GM19395 (cell line): ENCODE measurements around the gene EFR3B.
"Not testable (repeated sequence)": the region's sequence is repeated elsewhere in the genome, so short reads cannot be mapped to it uniquely, and the experiment has no call there.

Source experiments
- ATAC-seq: cut with Tn5 transposase; IDR thresholded peaks from one replicate; pipeline ENCODE4 v1.9.1; 2021; ENCODE audit warnings: mild to moderate bottlenecking, moderate library complexity; ENCODE audit not compliant: unreplicated experiment

Gene EFR3B

DNA sequence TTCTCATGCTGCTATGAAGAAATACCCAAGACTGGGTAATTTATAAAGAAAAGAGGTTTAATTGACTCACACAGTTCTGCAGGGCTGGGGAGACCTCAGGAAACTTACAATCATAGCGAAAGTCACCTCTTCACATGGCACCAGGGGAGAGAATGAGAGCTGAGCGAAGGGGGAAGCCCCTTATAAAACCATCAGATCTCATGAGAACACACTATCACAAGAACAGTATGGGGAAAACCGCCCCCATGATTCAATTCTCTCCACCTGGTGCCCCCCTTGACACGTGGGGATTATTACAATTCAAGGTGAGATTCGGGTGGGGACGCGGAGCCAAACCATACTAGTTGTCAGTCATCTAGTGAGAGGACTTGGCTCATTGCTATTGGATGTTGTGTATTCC lies 60.5 kb downstream of the EFR3B start:
- not testable (repeated sequence) for ATAC-seq

DNA sequence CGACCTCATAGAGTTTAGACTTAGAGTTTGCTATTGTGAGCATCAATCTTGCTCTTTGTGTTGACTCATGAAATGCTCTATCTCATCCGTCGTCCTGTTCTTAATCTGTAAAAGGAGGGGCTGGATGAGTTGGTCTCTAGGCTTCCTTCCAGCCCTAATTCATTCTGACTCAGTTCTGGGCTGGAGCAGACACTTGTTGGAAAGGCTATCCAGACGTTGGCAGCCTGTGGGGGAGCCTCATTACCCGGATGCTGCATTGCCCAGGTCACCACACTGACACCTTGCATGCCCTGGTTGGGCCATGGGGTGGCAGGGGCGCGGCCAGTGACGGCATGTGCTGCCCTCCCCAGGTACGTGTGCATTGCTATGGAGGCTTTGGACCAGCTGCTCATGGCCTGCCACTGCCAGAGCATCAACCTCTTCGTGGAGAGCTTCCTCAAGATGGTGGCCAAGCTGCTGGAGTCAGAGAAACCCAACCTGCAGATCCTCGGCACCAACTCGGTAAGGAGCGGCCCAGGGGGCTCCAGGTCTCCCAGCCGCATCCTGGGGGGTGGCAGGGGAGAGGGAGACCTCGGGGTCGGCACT lies 61.5 kb downstream of the EFR3B start:
- no peak for ATAC-seq

DNA sequence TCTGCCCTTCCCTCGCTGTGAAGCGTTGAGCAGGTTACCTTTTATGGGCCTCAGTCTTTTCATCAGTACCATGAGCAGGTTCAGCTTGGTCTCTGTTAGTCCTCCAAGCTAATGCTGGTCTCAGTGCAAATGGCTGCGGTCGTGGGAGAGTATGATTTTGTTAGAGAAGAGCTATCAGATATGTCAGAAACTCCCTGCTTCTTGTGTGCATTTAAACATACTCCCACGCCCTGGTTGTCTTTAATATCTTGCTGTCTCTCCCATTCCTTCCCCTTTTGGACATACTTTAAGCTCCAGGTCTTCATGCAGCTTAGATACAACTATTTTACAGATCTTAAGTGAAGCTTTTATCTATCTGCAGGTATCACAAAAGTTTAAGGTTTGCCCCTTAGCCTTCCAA lies 62.9 kb downstream of the EFR3B start:
- ATAC-seq: no peak

DNA sequence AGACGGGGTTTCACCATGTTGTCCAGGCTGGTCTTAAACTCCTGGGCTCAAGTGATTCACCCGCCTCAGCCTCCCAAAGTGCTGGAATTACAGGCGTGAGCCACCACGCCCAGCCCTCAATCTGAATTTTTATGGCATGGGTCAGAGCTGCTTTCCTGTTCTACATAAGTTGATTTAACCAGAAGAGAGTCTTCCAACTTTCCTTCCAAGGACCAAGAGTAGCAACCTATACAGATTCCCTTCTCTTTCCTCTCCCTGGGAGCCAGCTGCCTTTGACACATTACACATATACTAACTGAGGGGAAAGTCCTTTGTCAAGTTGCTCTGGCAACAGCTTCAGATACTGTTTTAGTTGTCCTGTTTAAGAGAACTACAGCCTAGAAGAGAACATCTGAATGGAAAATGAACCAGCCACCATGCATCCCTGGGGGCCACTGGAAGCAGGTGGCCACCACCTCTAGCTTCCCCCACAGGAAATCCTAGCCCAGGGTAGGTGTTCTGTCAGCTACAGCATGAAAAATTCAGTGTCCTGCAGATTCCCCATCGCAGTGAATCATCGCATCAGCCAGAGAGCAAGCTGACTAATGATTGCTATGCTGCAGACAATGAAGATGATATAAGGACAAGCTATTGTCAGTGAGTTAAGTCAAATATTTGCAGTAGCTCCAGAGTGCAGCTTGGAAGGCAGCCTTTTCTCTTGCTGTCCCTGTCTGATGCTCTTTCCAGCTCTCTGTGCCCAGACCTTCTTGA lies 63.6 kb downstream of the EFR3B start:
- ATAC-seq: no peak

DNA sequence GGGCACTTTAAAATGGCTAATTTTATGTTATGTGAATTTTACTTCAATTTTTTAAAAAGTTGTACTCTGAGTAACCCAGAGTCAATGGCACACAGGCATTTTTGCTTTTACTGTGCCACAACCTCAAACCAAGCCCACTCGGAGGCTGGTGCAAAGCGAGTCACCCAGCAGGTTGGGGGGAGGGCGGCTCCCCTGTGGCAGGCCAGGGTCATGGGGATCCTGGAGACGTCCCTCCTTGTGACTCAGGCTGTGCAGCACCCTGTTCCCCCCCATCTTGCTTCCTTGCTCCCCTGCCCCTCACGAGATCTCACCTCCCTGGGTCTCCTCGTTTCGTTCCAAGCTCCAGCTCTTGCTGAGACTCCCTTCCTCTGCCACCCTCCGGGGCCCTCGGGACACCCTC lies 67.9 kb downstream of the EFR3B start:
- ATAC-seq: no peak

DNA sequence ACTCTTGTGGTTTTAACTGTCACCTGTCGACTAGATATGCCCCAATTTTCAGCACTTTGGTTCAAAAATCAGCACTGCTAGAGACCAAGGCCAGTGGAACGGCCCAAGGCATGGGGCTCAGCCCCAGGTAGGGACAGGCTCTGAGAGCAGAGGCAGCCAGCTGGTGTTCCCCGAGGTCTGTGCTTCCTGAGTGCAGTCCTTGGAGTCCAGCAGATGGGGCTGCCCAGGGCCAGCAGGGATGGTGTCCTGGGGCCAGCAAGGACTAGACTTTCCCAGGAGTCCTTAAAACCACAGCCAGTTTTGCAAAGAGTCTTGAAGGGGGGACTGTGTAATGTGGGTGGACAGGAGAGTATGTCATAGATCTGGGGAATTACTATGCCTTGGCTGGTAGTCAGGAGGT lies 70.2 kb downstream of the EFR3B start:
- ATAC-seq: no peak

DNA sequence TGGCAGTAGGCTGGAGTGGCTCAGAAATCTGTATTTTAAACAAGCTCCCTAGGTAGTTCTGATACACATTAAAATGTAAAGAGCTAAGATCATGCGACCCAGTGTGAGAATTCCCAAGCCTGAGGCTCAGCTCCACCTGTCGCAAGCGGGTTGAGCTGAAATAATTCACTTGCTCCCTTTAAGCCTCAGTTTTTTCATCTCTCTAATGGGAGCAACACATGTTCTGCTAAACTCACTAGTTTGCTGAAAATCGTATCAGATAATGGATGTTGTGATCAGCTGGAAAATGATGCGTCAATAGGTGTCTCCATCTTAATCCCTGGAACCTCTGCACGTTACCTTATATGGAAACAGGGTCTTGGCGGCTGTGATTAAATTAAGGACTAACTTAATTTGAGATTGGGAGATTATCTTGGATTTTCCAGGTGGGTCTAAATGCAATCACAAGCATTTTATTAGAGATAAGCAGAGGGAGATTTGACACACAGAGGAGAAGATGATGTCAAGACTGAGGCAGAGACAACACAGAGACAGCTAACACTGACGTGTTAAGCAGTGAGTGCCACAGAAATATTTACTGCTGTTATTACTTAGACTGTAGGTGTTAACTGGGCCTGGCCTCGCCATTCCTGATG lies 73.5 kb downstream of the EFR3B start:
- ATAC-seq: no peak

DNA sequence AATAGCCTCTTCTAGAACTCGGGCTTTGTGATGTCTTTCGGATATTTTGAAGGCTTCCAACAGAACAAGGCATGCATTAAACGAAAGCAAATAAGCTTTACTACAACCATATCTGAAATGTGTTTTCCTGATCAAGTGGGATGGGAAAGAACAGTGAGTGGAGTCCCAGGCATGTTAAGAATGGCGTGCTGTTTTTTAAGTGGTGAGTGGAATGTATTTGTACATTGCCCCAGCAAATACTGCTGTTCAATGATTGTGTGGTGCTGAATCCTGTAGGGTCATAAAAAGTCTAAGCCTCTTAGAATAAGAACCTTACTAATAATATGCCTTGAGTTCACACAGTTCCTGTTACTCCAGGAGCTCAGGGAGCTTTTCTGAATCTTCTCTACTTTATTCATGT lies 74.0 kb downstream of the EFR3B start:
- ATAC-seq: no peak

DNA sequence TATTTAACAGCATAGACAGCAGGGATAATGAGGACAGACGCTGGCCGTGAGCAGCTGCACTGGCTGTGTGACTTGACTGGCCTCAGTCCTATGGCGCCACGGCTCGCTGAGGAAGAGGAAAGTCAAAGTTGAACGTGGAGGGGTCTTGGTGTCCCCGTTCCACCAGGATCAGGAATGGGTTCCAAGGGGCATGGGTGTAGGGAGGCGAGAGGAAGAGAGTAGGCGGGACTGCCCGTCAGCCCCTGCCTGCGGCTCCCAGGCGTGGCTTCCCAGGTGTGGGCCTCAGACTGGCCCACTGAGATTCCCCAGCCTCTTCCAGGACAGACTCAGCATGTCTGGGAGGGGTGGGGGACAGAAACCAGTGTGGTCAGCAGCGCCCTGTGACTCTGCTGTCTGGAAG lies 75.1 kb downstream of the EFR3B start:
- ATAC-seq: no peak

DNA sequence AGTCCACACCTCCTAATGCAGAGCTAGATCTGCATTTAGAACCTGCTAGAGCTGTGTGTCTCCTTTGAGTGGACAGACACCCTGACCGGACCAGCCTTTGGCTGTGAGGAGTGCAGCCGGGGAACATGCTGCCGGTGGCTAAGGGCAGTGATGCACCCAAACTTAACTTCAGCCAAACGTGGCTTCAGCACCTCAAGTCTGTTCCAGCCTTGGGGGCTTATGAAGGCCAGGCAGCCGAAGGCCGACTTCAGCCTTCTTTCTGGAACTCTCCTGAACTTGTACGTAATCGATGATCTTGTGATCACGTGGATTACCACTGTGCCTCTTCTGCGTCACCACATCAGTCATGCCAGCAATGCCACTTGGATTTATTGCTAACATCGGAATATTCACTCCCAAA lies 77.4 kb downstream of the EFR3B start:
- ATAC-seq: no peak

DNA sequence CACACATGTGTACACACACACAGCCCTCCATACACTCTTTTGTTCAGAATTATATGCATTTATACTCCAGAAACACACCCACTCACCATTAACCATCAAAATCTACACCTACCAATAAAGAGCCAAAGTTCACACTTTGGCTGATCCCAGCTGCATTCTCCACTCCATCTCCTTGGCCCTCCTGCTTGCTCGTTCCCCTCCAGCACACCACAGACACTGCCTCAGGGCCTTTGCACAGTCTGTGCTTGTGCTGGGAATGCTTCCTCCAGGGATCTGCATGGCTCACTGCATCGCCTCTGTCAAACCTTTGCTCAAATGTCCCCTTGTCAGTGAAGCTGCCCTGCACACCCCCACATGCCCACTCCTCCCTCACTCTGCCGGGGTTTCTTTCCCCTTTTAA lies 80.5 kb downstream of the EFR3B start:
- ATAC-seq: no peak

DNA sequence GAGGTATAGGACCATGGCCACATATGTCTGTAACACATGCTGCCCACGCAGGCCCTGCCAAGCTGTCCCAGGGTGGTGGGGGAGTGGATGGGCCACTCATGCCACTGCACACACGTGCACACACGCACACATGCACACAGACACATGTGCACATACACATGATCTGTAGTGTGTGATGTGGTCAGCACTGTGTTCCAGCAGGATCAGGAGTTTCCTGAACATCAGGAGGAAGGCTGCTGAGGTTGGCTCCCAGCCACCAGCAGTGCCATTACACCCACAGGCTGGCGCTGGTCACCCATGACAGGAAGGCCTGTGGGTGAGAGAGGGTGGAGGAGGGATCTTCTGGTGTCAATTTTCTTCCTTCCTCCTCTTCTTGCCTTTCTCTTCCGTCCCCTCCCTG lies 81.8 kb downstream of the EFR3B start:
- no peak for ATAC-seq

DNA sequence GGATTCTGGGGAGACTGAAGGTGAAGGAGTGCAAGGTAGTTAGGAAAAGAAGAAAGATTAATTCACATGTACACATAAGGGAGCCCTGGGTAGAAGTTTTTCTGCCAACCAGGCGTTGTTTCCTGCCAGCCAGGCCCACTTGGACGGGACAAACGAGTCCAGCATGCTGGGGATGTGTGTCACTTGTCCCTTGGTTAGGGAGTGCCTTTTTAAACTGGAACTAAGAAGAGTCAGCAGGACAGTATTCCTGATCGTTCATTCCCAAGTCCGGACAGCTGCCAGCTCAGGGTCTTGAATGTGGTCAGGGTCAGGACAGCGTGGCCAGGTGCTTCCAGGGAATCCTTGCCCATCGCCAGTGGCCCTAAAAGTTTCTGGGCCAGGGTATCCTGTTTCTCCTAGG lies 83.3 kb downstream of the EFR3B start:
- no peak for ATAC-seq

DNA sequence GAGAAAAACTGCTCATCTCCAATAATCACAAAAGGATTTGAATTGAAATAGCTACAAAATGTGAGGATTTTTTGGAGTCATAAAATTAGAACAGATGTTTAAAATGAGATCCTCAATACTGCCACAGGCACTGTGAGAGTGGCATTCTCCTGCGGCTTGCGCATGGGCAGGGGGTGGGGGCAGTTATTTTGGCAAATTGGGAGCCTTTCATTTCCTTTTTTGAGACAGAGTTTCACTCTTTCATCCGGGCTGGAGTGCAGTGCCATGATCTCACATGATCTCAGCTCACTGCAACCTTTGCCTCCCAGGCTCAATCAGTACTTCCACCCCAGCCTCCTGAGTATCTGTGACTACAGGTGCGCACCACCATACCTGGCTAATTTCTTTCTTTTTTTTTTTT lies 84.1 kb downstream of the EFR3B start:
- ATAC-seq: no peak

DNA sequence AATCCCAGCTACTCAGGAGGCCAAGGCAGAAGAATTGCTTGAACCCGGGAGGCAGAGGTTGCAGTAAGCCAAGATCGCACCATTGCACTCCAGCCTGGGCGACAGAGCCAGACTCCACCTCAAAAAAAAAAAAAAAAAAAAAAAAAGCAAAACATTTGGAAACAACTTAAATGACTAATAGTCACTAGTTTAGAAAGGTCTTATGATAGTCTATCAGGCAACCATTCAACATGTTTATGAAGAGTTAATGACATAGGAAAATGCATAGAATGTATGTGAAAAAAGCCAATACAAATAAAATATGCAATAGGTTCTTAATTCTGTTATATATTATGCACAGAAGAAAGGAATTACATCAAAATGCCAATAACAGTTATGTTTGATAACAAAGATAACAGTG lies 85.2 kb downstream of the EFR3B start:
- not testable (repeated sequence) for ATAC-seq

DNA sequence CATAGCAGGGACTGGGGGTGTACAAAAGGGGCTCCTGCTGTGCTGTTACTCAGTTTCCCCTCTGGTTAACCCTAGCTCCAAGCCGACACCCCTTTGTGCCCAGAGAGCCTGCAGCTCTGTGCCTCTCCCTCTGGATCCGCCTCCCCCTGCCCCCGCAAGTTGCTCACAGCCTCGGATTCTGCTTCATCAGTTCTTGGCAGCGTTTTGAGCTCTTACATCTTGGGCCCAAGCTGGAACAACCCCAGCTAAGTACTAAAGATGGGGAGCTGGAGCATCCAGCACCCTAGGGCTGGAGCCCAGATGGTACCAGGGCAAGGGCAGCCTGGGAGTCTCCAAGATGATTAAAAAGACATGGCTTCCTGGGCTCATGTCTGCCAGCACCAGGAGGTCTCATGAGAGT lies 85.8 kb downstream of the EFR3B start:
- ATAC-seq: no peak

DNA sequence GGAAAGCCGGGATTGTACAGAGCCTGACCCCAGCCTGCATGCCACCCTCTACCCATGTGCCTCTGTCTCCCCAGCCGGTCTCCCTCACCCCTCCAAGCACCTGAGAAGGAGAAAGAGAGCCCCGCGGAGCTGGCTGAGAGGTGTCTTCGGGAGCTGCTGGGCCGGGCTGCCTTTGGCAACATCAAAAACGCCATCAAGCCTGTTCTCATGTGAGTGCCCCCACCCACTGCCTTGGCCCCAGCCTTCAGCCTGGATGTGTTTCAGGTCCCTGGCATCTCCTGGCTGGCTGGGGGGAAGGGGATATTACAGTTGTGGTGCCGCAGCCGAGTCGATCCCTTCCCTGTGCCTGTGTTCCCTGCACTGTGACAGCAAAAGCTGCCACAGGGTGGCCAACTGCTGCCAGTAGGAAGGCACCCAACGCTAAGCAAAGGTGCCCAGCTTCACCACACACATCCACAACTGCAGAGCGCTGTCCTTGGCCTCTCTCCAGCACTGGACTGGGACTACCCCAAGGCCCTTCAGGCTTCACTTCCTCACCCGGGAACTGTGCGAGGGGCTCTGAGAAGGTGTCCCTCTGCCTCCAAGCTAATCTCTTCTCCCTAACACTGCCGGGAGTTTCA lies 88.1 kb downstream of the EFR3B start:
- ATAC-seq: no peak

DNA sequence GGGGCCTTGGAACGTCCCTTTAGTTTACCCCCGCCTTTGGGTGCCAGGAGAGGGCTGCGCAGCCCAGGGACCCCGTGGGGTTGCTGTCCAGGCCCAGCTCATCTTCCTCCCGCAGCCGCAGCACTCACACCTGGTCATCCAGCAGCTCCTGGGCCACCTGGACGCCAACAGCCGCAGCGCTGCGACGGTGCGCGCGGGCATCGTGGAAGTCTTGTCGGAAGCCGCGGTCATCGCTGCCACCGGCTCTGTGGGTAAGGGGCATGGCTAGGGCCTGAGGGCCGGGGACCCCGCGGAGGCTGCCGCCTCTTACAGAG lies 89.3 kb downstream of the EFR3B start:
- ATAC-seq: no peak

DNA sequence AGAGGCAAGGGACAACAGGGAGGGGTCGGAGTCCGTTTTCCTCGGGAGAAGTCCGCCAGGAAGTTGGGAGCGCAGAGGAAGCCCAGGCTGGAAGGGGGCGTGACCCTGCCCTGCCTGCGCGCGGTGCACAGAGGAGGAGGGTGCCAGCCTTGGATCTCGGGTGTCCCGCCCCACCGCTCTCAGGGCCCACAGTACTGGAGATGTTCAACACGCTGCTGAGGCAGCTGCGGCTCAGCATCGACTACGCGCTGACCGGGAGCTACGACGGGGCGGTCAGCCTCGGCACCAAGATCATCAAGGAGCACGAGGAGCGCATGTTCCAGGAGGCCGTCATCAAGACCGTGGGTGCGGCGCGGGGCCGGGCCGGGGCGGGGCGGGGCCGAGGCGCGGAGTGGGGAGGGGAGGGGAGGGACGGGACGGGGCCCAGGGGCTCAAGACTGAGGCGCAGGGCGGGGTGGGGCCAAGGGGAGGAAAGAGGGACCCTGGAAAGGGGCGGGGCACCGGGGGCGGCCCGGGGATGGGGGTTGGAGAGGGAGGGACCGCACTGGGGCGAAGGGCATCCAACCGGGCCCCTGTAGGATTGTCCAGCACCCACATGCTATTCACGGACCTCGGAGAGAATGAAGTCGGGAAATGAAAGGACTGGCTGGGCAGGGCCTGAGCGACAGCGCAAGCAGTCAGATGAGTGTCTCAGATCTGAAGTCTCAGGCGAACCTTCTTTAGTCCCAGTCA lies 89.9 kb downstream of the EFR3B start:
- no peak for ATAC-seq

DNA sequence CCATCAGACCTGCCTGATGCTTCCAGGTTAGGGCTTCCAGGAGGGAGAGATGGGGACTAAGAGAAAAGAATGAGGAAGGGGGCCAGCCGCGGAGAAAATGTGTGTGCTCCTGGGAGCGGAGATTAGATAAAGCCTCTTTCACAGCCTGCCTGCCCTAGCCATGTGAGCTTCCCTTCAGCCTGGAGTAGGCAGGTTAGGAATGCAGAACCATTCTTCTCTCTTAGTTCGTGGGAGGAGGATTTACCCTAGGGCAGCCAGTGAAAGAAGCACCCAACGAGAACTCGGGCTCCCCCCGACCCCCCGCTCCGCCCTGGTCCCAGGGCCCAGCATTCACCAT lies 90.4 kb downstream of the EFR3B start:
- ATAC-seq: no peak

DNA sequence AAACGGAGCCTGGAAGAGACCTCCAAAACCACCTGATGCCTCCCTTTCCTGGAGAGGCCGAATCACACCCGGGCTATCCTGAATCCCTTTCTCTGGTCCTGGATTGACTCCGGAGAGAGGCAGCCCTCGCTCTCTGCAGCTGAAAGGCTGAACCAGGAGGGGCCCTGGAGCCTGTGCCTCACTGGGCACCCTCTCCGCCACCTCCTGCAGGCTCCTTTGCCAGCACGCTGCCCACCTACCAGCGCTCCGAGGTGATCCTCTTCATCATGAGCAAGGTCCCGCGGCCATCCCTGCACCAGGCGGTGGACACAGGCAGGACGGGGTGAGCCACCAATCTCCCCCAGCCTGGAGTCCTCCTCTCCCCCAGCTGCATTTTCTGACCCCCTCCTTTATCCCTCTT lies 90.8 kb downstream of the EFR3B start:
- ATAC-seq: no peak

DNA sequence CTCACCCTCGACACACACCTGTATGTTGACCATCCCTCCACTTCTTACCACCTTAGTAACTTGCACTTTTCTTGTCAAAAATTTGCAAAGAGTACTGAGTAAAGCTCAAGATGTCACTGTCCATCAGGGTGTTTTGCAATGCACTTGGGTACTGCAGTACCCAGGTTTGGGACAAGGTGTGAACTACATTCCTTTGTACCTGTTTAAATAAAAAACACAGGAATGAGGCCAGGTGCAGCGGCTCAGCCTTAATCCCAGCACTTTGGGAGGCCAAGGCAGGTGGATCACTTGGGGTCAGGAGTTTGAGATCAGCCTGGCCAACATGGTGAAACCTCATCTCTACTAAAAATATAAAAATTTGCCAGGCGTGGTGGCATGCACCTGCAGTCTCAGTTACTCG lies 98.7 kb downstream of the EFR3B start:
- not testable (repeated sequence) for ATAC-seq
